Stimulated activated CD8-positive, alpha-beta memory T cell treated with anti-CD3 and anti-CD28 coated beads, Interleukin-4, amount 100 ng/mL, for 4 hours (primary cell): ENCODE results near the gene CLK3.

Experiments used
- DNase-seq, 2 donors: peaks; one replicate each; pipeline ENCODE4 v3.0.0-alpha.2; 2020; ENCODE audit warnings: low read depth in 2 of 2, low spot score in 1 of 2

The CLK3 gene

DNA sequence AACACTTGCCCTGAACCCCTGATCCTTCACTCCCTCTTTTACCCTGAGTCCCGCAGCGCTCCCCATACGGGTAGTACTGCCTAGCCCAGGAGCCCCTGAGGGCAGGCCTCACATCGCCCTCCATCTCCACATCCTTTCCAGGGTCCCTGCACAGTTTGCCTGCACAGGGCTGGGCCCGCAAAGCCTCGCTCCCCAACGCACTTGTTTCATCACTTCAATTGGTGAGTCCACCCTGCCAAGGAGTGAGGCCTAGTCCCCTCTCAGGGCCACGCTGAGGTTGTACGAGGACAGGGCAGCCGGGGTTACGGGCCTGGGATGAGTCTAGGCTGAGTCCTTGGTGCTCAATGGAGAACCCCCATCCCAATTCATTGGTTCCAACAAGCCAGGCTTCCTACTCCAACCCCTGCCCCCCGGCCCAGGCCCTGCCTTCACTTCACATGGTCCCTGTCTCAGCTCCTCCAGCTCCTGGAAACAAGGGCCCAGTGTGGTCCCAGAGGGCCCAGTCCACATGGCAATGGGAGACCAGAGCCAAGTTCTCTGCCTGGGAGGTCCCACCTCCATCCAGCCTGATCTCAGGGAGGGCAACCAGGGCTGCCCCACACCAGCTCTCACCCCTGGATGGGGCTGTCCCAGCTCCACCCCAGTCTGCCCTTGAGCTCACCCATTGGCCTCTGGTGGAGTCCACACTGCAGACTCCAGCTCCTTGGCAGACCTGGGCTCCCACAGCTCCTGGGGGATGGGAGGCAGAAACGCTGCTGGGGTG is 12.4 kb upstream of the CLK3 start:
- no peak for DNase-seq

DNA sequence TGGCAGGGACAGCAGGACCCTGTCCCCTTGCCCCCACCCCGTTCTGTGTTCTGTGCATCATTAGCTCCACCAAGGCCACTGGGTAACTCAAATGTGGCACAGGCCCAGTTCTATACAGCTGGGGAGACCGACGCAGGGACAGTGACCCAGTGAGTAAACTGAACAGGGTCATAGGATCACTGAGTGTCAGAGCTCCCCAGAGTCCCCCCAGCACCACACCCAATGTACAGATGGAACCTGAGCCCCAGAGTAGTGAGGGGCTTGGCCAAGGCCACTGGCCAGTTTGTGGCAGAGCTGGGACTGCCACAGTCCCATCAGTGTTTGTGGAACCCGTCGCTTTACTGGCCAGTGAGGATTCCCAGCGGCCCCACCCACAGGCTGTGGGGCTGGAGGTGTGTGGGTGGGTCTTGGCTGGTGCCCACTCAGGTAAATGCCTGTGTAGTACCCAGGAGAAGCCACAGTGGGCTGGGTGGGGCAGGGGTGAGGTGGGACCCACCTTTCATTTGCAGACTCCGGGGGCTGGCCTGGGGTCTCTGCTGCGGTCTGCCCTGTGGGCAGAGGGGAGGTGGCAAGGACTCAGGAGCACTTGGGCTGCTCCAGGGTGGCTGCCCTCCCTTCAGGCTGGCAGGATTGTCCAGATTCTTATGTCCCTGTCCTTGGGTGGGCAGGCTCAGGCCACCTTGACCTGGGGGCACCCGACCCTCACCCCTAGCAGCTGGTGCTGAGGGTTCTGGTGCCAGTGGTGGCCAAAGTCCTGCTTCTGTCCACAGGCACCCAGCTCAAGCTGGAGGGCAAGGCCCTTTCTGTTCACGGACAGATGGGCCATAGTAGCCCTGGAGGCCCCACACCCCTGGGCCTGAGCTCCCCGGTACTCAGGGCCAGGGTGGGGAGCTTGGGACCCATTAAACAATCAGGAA is 11.6 kb upstream of the CLK3 start:
- DNase-seq, result no peak

- no peak for DNase-seq
Observed at GRCh38 chr15:74604983-74605794, 10.4 kb upstream of the CLK3 start.

DNA sequence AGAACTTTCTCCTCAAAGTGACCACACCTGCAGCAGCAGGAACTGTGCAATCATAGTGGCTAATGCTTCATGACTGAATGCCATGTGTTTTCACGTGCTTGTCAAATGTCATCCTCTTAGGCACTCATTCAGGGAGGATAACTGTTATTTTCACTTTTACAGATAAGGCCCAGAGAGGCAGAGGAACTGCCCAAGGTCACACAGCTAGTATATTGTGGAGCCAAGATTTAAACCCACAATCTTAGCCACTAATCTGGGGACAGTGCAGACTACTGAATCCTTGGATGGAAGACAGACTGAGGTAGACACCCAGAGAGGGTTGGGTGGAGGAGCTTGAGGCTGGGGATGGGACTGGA is 9.9 kb upstream of the CLK3 start:
- no peak for DNase-seq

DNA sequence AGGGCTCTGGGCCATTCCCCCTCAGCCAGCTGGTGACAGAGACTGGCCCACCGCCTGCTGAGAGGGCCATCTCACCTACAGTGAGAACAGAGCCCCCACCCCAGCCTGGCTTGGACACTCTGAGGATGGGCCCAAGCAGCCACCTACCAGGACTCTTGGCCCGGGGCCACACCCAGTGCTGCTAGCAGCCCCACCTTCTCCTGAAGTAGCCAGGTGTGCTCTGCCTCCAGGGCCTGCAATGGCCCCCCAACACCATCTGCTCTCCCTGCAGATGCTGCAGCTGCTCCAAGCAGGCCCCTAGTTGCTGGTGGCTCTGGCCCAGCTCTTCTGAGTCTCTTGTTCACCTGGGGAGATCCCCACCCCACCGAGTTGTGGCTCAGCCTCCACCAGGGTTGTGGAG is 6.8 kb upstream of the CLK3 start:
- no peak for DNase-seq

- DNase-seq, result no peak
Observed at GRCh38 chr15:74609938-74610301, 5.7 kb upstream of the CLK3 start.

DNA sequence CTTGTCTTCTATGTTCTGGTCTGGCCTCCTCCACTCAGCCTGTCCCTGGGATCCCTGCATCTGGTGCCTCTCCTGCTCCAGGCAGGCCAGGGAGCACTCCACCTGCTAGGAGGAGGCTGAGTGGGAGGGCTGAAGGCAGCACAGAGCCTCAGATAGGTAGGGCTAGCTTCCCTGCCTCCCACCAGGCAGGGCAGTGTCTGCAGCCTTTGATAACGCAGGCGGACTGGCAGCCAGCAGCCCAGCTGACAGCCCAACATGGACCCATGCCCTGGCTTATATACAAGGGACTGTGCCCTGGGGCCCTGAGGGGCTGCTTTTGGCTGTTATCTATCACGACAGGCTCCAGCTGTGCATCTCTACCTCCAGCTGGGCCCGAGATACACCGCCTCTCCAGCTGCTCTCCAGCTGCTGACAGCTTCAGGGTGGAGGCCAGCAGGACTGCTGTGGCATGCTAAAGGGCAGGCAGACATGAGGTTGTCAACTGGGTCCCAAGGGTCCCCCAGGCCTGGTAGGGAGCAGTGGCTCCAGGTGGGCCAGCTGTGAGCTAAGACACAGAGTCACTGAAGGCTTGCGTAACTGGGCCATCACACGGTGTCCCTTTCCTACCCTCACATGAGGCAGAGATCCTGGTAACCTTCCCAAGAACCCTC is 5.2 kb upstream of the CLK3 start:
- no peak for DNase-seq

GRCh38 chr15:74611341-74611740 is 4.3 kb upstream of the CLK3 start:
- no peak for DNase-seq

DNA sequence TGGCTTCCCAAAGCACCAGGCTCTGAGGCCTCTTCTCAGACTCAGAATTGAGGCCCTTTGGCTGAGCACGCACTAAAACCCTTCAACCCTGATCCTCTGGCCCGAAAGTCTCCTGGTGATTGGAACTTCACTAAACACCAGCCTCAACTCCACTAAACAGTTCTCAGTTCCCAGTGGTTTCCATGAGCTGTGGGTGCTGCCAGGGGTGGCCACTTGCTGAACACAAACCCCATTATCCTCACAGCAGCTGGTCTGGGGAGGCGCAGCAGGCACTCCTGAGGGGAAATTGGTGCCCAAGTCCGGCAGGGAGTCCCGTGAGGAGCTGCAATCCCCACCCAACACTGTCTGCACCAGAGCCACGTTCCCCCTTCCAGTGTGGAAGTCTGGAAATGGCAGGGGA is 3.8 kb upstream of the CLK3 start:
- no peak for DNase-seq

- no peak for DNase-seq
Observed at GRCh38 chr15:74612677-74613076, 3.0 kb upstream of the CLK3 start.

- DNase-seq, result no peak
Observed at GRCh38 chr15:74613089-74613952, 2.3 kb upstream of the CLK3 start.

DNA sequence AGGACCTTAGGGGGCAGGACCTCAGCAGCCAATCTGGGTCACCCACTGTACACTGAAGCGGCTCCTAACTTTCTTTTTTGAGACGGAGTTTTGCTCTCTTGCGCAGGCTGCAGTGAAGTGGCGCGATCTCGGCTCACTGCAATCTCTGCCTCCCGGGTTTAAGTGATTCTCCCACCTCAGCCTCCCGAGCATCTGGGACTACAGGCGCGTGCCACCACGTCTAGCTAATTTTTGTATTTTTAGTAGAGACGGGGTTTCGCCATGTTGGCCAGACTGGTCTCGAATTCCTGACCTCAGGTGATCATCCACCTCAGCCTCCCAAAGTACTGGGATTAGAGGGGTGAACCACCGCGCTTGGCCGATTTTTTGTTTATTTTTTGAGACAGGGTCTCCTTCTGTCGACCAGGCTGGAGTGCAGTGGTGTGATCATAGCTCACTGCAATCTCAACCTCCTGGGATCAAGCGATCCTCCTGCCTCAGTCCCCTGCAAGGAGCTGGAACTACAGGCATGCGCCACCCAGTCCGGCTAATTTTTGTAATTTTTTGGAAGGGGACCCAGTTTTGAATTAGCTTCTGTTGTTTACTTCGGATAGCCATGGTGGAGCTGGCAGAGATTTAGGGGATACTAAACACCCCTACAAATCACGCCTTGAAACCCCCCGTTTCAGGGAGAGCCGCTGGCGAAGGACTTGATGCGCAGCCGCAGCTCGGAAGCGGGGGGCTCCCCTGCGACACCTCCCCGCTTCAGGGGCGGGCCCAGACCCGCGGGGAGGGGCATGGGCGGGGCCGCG is 1.5 kb upstream of the CLK3 start:
- DNase-seq, result no peak

DNA sequence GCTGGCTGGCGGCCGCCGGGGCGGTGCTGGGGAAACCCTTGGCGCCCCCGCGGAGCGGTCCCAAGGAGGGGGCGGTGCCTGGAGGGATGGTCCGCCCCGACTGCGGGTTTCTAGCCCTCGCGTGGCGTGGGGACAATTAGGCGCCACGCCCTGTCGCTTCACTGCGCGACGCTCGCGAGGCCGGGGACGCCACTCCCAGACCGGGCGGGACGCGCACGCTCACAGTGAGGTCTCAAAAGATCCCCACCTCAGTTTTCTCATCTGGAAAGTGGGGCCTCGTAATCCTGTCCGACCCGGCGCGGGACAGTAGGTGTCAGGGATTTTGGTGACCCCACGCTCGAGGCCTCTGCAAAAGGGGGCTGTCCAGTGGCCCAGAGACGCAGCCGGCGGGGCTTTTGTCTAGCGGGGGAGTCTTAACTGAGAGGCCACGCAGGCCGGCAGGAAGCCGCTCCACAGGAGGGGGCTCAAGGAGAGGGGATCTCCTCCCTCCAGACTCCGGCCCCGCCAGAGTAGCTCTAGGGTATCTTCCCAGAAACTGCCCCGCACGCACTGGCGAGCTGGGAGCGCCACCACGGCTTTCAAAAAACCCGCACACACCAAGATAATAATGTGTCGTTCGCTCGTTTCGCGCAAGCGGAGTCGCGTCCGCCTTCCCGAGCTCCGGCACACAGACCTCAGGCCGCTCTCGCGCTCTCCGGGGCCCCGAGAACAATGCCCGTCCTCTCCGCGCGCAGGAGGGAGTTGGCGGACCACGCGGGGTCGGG is 710 bp upstream of the CLK3 start:
- peak; percentile 74 to 82 for DNase-seq

- DNase-seq, result peak; percentile 44 to 47
Observed at GRCh38 chr15:74616366-74616939, 817 bp downstream of the CLK3 start.

DNA sequence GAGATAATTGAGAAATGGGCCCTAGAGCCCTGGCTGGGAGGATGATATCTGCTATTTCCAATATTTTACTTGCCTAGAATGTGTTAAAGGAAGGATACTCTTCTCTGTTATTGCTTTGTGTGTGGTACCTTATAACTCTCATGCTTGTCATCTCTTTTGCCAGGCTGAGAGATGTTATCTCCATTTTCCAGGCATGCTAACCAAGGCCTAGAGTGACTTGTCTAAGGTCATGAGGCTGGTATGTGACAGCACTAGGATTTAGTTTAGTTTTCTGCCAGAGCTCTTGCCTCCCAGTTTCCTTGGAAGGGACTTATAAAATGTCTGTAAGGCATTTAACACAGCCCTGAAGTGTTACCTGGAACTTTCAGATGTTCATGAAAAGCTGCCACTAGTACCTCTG is 1.4 kb downstream of the CLK3 start:
- DNase-seq, result no peak

- no peak for DNase-seq
Observed at GRCh38 chr15:74618841-74619596, 3.4 kb downstream of the CLK3 start.

DNA sequence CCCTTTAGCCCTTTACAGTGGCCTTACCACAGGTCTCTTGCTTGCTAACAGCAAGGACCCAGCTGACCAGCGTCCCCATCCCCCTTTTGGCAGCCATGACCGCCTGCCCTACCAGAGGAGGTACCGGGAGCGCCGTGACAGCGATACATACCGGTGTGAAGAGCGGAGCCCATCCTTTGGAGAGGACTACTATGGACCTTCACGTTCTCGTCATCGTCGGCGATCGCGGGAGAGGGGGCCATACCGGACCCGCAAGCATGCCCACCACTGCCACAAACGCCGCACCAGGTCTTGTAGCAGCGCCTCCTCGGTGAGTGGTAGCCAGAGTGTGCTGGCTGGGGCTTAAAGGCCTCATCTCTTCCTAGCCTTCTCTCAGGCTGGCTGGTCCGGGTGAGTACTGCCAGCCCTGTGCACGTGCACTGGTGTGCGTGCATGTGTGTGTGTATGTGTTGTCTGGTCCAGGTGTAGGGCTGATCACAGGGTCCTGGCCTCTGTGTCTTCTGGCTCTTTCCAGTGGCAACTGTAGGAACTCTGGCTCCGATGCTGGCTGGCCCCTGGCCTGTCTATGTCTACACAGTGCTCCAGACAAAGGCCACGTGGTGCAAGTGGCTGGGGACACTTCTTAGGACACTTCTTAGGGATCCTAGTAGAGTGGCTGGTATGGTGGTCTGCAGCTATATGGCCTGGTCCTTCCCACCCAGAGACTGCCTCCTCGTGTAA is 4.4 kb downstream of the CLK3 start:
- no peak for DNase-seq
